Lower lobe of right lung (tissue), 2 donors: ENCODE data around the gene OBSCN. TPM values are rescaled to one million over a fixed set of nuclear protein-coding genes. Genes with fewer than 3 reads are reported as not detected.
A peak's percentile ranks its signal among the peaks of the same experiment; 100 is the strongest.

Source experiments
- ATAC-seq, 2 donors: fragments of 200-7000 bp; cut with Tn5 transposase; one replicate each; pipeline ENCODE4 v1.9.1; 2020 to 2022; ENCODE audit warnings: mild to moderate bottlenecking in 2 of 2, moderate library complexity in 2 of 2
- DNase-seq: peaks from one replicate; pipeline ENCODE4 v3.0.0-alpha.2; 2020
- H3K27ac ChIP-seq: fragments of 200-600 bp; one replicate; pipeline ENCODE4 v1.8.0; 2022
- H3K27me3 ChIP-seq: fragments of 200-600 bp; one replicate; pipeline ENCODE4 v1.8.0; 2022; ENCODE audit warnings: low read depth
- H3K36me3 ChIP-seq: fragments of 200-600 bp; one replicate; pipeline ENCODE4 v1.8.0; 2022; ENCODE audit warnings: mild to moderate bottlenecking
- H3K4me1 ChIP-seq: fragments of 200-600 bp; one replicate; pipeline ENCODE4 v1.8.0; 2022
- H3K4me3 ChIP-seq: fragments of 200-600 bp; one replicate; pipeline ENCODE4 v1.8.0; 2022; ENCODE audit warnings: mild to moderate bottlenecking
- H3K9me3 ChIP-seq: fragments of 200-600 bp; one replicate; pipeline ENCODE4 v1.8.0; 2022
- CTCF ChIP-seq: fragments of 200-600 bp; IDR thresholded peaks from one replicate; pipeline ENCODE4 v1.8.0; 2022; ENCODE audit warnings: antibody characterized with exemption, mild to moderate bottlenecking
- intact Hi-C: fragments of 100-400 bp; cut with DNase I; formaldehyde crosslinking; loops from one replicate; pipeline ENCODE4 v1.11.0; 2022
- total RNA-seq: library from RNA; stranded (reverse); fragmentation: NEBNext Ultra II Directional; extraction: Animal tissue kit (Norgen Biotek cat#: 25700); gene quantifications from one replicate; pipeline ENCODE4 v1.2.1, GENCODE V29; 2021
- donor health status: DM: no; HTN: yes; CAD: no; lungs with severe emphysema.

The OBSCN gene
- total RNA-seq, 1 donor from 2014 or later: 35.6 TPM

- TF ChIP-seq CTCF: no peak
- intact Hi-C loops: no loop called here
- Histone ChIP-seq H3K9me3 (no peaks in the 10 kb centered on the region), H3K36me3 (peaks cover 8% of the 10 kb centered on the region), H3K27ac (no peak overlapping the region), H3K27me3 (no peaks in the 10 kb centered on the region), H3K4me1 (no peaks in the 10 kb centered on the region), H3K4me3 (no peak overlapping the region)
- no peak for DNase-seq
- no peak for ATAC-seq
These were observed 51.6 kb downstream of the OBSCN start for GRCh38 chr1:228259368-228259894.

GRCh38 chr1:228259951-228260350, 52.1 kb downstream of the OBSCN start:
- intact Hi-C loops: no loop called here
- H3K27me3 ChIP-seq: no peaks in the 10 kb centered on the region
- H3K36me3 ChIP-seq: peaks cover 10% of the 10 kb centered on the region

GRCh38 chr1:228261706-228262105, 53.9 kb downstream of the OBSCN start:
- no peak for ATAC-seq
- intact Hi-C loops: no loop called here
- no peak for TF ChIP-seq CTCF
- Histone ChIP-seq H3K36me3 (peaks cover 13% of the 10 kb centered on the region), H3K9me3 (no peaks in the 10 kb centered on the region), H3K4me3 (no peak overlapping the region), H3K27ac (no peak overlapping the region), H3K27me3 (no peaks in the 10 kb centered on the region), H3K4me1 (no peaks in the 10 kb centered on the region)
- DNase-seq: no peak

More at GRCh38 chr1:228259951-228260350, 52.1 kb downstream of the OBSCN start:
- no peak for TF ChIP-seq CTCF
- ATAC-seq (no peak), DNase-seq (no peak)
- Histone ChIP-seq H3K4me1 (no peaks in the 10 kb centered on the region), H3K4me3 (no peak overlapping the region), H3K9me3 (no peaks in the 10 kb centered on the region), H3K27ac (no peak overlapping the region)

- DNase-seq (no peak), ATAC-seq (no peak)
- Histone ChIP-seq H3K27me3 (no peaks in the 10 kb centered on the region), H3K4me3 (no peak overlapping the region), H3K27ac (no peak overlapping the region), H3K4me1 (no peaks in the 10 kb centered on the region), H3K36me3 (peaks cover 12% of the 10 kb centered on the region), H3K9me3 (no peaks in the 10 kb centered on the region)
- TF ChIP-seq CTCF: no peak
- intact Hi-C loops: no loop called here
These were observed 54.6 kb downstream of the OBSCN start for GRCh38 chr1:228262475-228262874.

- intact Hi-C loops: no loop called here
- no peak for DNase-seq
- Histone ChIP-seq H3K27ac (no peak overlapping the region), H3K36me3 (peaks cover 14% of the 10 kb centered on the region), H3K4me1 (no peaks in the 10 kb centered on the region), H3K9me3 (no peaks in the 10 kb centered on the region), H3K27me3 (no peaks in the 10 kb centered on the region), H3K4me3 (no peak overlapping the region)
- peak in 1 of 2 donors; percentile 32 for ATAC-seq
- TF ChIP-seq CTCF: no peak
These were observed 55.8 kb downstream of the OBSCN start for GRCh38 chr1:228263636-228264035.
